Ovary (tissue), 9 donors: ENCODE measurements around the gene RGS17. TPM values are rescaled to one million over a fixed set of nuclear protein-coding genes. Genes with fewer than 3 reads are reported as not detected.

ENCODE experiments used
- DNase-seq, 5 donors: peaks; one replicate each; pipeline ENCODE4 v3.0.0-alpha.2; 2019 to 2020
- H3K27ac ChIP-seq, 2 donors: fragments of 200-600 bp; one replicate each; pipeline versions ENCODE4 v1.5.1 to v1.8.0; 2019 to 2022
- H3K27me3 ChIP-seq: fragments of 200-600 bp; one replicate; pipeline ENCODE4 v1.8.0; 2022
- H3K36me3 ChIP-seq: fragments of 200-600 bp; sonication (generic); one replicate; pipeline ENCODE4 v1.5.1; 2019
- H3K4me1 ChIP-seq: one replicate; pipeline ENCODE4 v1.8.1; 2013; ENCODE audit warnings: mild to moderate bottlenecking, moderate library complexity; ENCODE audit not compliant: insufficient read depth
- H3K4me3 ChIP-seq: fragments of 200-600 bp; sonication (generic); one replicate; pipeline ENCODE4 v1.5.1; 2017
- H3K9me3 ChIP-seq, 2 donors: fragments of 200-600 bp in 1 of 2; sonication (generic) in 1 of 2; one replicate each; pipeline versions ENCODE4 v1.5.1 to v1.8.1; 2013 to 2019; ENCODE audit warnings: mild to moderate bottlenecking in 1 of 2, moderate library complexity in 1 of 2
- EP300 ChIP-seq: sonication (generic); formaldehyde crosslinking; IDR thresholded peaks from one replicate; pipeline ENCODE4 v1.6.1; 2017; ENCODE audit warnings: antibody characterized with exemption
- POLR2A ChIP-seq: fragments of 450-650 bp; IDR thresholded peaks from one replicate; pipeline ENCODE4 v1.6.1; 2017; ENCODE audit warnings: antibody characterized with exemption, mild to moderate bottlenecking, moderate library complexity
- WGBS, 3 donors: extraction: QIAGEN DNeasy Blood & Tissue Kit in 1 of 3; methylation state at CpG; one replicate each; pipeline versions ENCODE4 v1.1.5 to v1.1.7; 2013 to 2017; 5-methylcytosine and 5-hydroxymethylcytosine counted together
- intact Hi-C, 4 donors: fragments of 100-400 bp; cut with DNase I; formaldehyde crosslinking; loops; one replicate each; pipeline versions ENCODE4 v1.11.0 to v1.15.1; 2022 to 2023
- polyA plus RNA-seq, 2 donors: library from polyadenylated mRNA; stranded (reverse); fragments of 200-250 nt in 1 of 2; fragments of 350-450 nt in 1 of 2; fragmentation: Illumina TruSeq in 1 of 2; extraction: RNeasy Lipid Tissue Mini Kit (QIAGEN cat#74804) in 1 of 2; gene quantifications; one replicate each; pipeline ENCODE4 v1.2.3, GENCODE V29; 2013 to 2014
- total RNA-seq, 7 donors: library from RNA; depleted of rRNA in 2 of 7; stranded (reverse); fragments of >200 nt in 2 of 7; fragmentation: NEBNext Ultra II Directional in 3 of 7; extraction: Animal tissue kit (Norgen Biotek cat#: 25700) in 3 of 7; gene quantifications; one replicate each; pipeline versions ENCODE4 v1.1.0 to v1.2.4, GENCODE V29; 2016 to 2023
- TF ChIP-seq, protein P1 (sequence below), 3 donors: fragments of 450-650 bp in 2 of 3; fragments of 200-600 bp in 1 of 3; IDR thresholded peaks; one replicate each; pipeline versions ENCODE4 v1.5.1 to v1.8.0; 2016 to 2022; ENCODE audit warnings: antibody characterized with exemption in 3 of 3, mild to moderate bottlenecking in 1 of 3
- donor health status: DM: no; HTN: no; CAD: no; lungs with moderate emphysema.
- donor health status: DM: no; HTN: no; CAD: no.
- donor health status: Bipolar disorder and iron deficiency.
- donor health status: DM: yes; HTN: yes; CAD: no.
- donor health status: DM: no; HTN: no; CAD: no.
- donor health status: DM: yes; HTN: yes; CAD: no.

RGS17 gene
- total and polyA plus RNA-seq, 9 donors: 0.30 to 0.95 (median 0.46) TPM

DNA sequence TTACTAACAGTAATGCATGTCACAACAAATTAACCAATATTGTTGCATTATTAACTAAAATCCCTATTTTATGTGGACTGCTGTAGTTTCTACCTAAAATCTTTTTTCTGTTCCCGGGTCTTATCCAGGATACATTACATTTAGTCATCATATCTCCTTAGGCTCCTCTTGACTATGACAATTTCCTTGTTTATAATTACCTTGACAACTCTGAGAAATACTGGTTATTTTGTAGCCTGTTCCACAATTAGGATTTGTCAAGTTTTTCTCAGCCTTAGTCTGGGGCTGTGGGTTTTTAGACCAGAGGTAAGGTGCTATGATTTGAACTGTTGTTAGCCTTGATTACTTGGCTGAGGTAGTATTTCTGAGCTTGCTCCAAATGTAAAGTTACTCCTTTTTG, 152.0 kb downstream of the RGS17 start:
- no peak for DNase-seq
- H3K27ac ChIP-seq: no peak overlapping the region
- WGBS, 3 donors: 90 to 96% (median 93%) methylated on average over 1 of the region's 1 CpG
- peaks cover 3% of the 10 kb centered on the region for H3K4me1 ChIP-seq
- H3K9me3 ChIP-seq: no peaks in the 10 kb centered on the region
- no peaks in the 10 kb centered on the region for H3K36me3 ChIP-seq
- TF ChIP-seq POLR2A: no peak
- no peak for TF ChIP-seq EP300
- TF ChIP-seq, protein P1, sequence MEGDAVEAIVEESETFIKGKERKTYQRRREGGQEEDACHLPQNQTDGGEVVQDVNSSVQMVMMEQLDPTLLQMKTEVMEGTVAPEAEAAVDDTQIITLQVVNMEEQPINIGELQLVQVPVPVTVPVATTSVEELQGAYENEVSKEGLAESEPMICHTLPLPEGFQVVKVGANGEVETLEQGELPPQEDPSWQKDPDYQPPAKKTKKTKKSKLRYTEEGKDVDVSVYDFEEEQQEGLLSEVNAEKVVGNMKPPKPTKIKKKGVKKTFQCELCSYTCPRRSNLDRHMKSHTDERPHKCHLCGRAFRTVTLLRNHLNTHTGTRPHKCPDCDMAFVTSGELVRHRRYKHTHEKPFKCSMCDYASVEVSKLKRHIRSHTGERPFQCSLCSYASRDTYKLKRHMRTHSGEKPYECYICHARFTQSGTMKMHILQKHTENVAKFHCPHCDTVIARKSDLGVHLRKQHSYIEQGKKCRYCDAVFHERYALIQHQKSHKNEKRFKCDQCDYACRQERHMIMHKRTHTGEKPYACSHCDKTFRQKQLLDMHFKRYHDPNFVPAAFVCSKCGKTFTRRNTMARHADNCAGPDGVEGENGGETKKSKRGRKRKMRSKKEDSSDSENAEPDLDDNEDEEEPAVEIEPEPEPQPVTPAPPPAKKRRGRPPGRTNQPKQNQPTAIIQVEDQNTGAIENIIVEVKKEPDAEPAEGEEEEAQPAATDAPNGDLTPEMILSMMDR (IDR thresholded peaks at IDR 0.05): no peak
- intact Hi-C loops: no loop called here
- no peak overlapping the region for H3K4me3 ChIP-seq
- H3K27me3 ChIP-seq: no peaks in the 10 kb centered on the region

- Histone ChIP-seq H3K36me3 (no peaks in the 10 kb centered on the region), H3K4me3 (no peak overlapping the region), H3K4me1 (peaks cover 3% of the 10 kb centered on the region), H3K27me3 (no peaks in the 10 kb centered on the region), H3K9me3 (no peaks in the 10 kb centered on the region), H3K27ac (no peak overlapping the region)
- intact Hi-C loops: no loop called here
- no peak for TF ChIP-seq EP300
- no peak for TF ChIP-seq POLR2A
- TF ChIP-seq, protein P1 (IDR thresholded peaks at IDR 0.05): no peak
- 66 to 82% (median 75%) methylated on average over 3 of the region's 3 CpGs for WGBS, 3 donors
- DNase-seq: no peak
Measured at GRCh38 chr6:152978058-152978457, 153.0 kb downstream of the RGS17 start.

DNA sequence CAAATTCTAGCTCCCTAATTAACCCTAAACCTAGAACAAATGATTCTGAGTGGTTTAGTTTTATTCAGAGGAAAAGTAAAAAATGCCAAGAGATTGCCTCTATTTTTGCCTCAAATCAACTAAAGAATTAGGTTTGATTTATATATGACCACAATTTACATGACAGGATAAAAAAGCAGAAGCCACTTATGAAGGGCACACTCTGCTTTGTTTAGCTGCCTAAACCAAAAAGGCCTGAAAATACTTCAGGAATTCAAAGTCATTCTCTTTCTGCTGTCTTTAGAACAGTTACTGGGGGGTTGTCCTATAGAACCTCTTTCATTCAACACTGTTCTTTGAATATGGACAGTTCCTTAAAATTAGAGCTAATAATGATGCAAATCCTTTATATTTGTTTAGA, 153.5 kb downstream of the RGS17 start:
- Histone ChIP-seq H3K9me3 (no peaks in the 10 kb centered on the region), H3K4me1 (peaks cover 3% of the 10 kb centered on the region), H3K27me3 (no peaks in the 10 kb centered on the region), H3K36me3 (no peaks in the 10 kb centered on the region), H3K27ac (no peak overlapping the region), H3K4me3 (no peak overlapping the region)
- DNase-seq: no peak
- intact Hi-C loops: no loop called here
- TF ChIP-seq, protein P1 (IDR thresholded peaks at IDR 0.05): no peak
- TF ChIP-seq EP300 (no peak), POLR2A (no peak)

GRCh38 chr6:152976749-152977148, 154.3 kb downstream of the RGS17 start:
- no peaks in the 10 kb centered on the region for H3K9me3 ChIP-seq
- no peaks in the 10 kb centered on the region for H3K4me1 ChIP-seq
- 95 to 97% (median 95%) methylated on average over 1 of the region's 1 CpG for WGBS, 3 donors
- intact Hi-C loops: no loop called here
- no peak for DNase-seq
- H3K4me3 ChIP-seq: no peak overlapping the region
- H3K27ac ChIP-seq: no peak overlapping the region
- TF ChIP-seq EP300 (no peak), POLR2A (no peak)
- TF ChIP-seq, protein P1 (IDR thresholded peaks at IDR 0.05): no peak
- H3K27me3 ChIP-seq: no peaks in the 10 kb centered on the region
- no peaks in the 10 kb centered on the region for H3K36me3 ChIP-seq
